ENCODE measurements around the gene TMBIM6.
"Not testable (repeated sequence)": the region's sequence is repeated elsewhere in the genome, so short reads cannot be mapped to it uniquely, and the experiment has no call there.

Gene TMBIM6

DNA sequence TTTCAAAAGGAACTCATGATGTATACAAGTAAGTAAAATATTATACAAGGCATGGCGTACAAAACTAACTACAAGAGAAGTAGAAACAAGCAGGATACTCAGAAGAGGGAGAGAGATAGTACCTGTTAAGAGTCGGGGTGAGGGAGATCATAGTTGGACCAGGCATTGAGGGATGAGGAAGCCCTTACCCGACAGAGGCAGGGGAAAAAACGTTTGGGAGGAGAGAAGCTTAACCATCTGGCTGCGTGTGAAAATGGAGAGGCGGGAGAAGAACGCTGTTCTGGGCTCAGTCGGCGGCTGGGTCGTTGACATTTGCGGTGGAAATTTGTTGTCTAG is 33.6 kb upstream of the TMBIM6 start:
- peak overlapping the region; percentile 35 for H3K4me2 ChIP-seq (ENCODE audit: low read length)
- no peak overlapping the region for H3K4me3 ChIP-seq (ENCODE audit: low read length)
- peaks cover 34% of the 10 kb centered on the region for H3K79me2 ChIP-seq (ENCODE audit: control insufficient read depth, low read length)
- H3F3A ChIP-seq (ENCODE audit: control insufficient read depth, insufficient read depth) = peaks cover 10% of the 10 kb centered on the region
- peaks cover 51% of the 10 kb centered on the region for H3K4me1 ChIP-seq (ENCODE audit: control insufficient read depth, low read length)
- no peak for TF ChIP-seq EZH2phosphoT487 (IDR thresholded peaks at IDR 0.05; ENCODE audit: borderline replicate concordance, low read length)
- TF ChIP-seq, protein P1, sequence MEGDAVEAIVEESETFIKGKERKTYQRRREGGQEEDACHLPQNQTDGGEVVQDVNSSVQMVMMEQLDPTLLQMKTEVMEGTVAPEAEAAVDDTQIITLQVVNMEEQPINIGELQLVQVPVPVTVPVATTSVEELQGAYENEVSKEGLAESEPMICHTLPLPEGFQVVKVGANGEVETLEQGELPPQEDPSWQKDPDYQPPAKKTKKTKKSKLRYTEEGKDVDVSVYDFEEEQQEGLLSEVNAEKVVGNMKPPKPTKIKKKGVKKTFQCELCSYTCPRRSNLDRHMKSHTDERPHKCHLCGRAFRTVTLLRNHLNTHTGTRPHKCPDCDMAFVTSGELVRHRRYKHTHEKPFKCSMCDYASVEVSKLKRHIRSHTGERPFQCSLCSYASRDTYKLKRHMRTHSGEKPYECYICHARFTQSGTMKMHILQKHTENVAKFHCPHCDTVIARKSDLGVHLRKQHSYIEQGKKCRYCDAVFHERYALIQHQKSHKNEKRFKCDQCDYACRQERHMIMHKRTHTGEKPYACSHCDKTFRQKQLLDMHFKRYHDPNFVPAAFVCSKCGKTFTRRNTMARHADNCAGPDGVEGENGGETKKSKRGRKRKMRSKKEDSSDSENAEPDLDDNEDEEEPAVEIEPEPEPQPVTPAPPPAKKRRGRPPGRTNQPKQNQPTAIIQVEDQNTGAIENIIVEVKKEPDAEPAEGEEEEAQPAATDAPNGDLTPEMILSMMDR (IDR thresholded peaks at IDR 0.05; ENCODE audit: low read depth, low read length, poor library complexity, severe bottlenecking) = peak; percentile 40
- no peaks in the 10 kb centered on the region for H3K9me2 ChIP-seq (replicated peaks; ENCODE audit: control insufficient read depth, low read length)
- H4K20me1 ChIP-seq (ENCODE audit: control insufficient read depth, insufficient read depth, low read depth, low read length) = no peaks in the 10 kb centered on the region
- H3K36me3 ChIP-seq (ENCODE audit: control insufficient read depth, low read length) = no peaks in the 10 kb centered on the region
- H3K27me3 ChIP-seq (ENCODE audit: control insufficient read depth, low read length) = peaks cover 7% of the 10 kb centered on the region
- no peaks in the 10 kb centered on the region for H3K9me3 ChIP-seq (ENCODE audit: control insufficient read depth, insufficient read depth, low read length)
- no peak overlapping the region for H3K27ac ChIP-seq (ENCODE audit: low read depth, low read length)

DNA sequence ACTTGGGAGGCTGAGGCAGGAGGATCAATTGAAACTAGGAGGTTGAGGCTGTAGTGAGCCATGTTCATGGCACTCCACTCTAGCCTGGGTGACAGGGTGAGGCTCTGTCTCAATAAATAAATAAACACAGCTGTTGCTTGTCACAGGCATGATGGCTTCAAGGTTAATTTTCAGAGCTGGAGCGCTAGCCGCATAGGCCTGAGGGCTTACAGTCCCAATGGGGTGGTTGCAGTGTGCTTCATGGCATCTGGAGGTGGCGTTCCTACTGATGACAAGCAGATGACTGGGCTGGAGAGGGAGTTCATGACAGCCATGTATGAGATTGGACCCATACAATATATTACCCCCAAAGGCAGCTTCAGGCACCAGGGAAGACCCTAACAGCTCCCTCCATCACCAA is 32.5 kb upstream of the TMBIM6 start:
- H3K9me2 ChIP-seq (replicated peaks; ENCODE audit: control insufficient read depth, low read length) = no peaks in the 10 kb centered on the region
- no peaks in the 10 kb centered on the region for H4K20me1 ChIP-seq (ENCODE audit: control insufficient read depth, insufficient read depth, low read depth, low read length)
- H3K27ac ChIP-seq (ENCODE audit: low read depth, low read length) = no peak overlapping the region
- H3K79me2 ChIP-seq (ENCODE audit: control insufficient read depth, low read length) = peaks cover 23% of the 10 kb centered on the region
- no peak overlapping the region for H3K4me2 ChIP-seq (ENCODE audit: low read length)
- no peaks in the 10 kb centered on the region for H3K36me3 ChIP-seq (ENCODE audit: control insufficient read depth, low read length)
- H3K4me1 ChIP-seq (ENCODE audit: control insufficient read depth, low read length) = peaks cover 40% of the 10 kb centered on the region
- peaks cover 6% of the 10 kb centered on the region for H3F3A ChIP-seq (ENCODE audit: control insufficient read depth, insufficient read depth)
- H3K9me3 ChIP-seq (ENCODE audit: control insufficient read depth, insufficient read depth, low read length) = no peaks in the 10 kb centered on the region
- H3K27me3 ChIP-seq (ENCODE audit: control insufficient read depth, low read length) = peaks cover 7% of the 10 kb centered on the region
- no peak overlapping the region for H3K4me3 ChIP-seq (ENCODE audit: low read length)
- TF ChIP-seq, protein P1 (IDR thresholded peaks at IDR 0.05; ENCODE audit: low read depth, low read length, poor library complexity, severe bottlenecking) = no peak
- TF ChIP-seq EZH2phosphoT487 (IDR thresholded peaks at IDR 0.05; ENCODE audit: borderline replicate concordance, low read length) = no peak

- H3K36me3 ChIP-seq (ENCODE audit: control insufficient read depth, low read length) = not testable (repeated sequence)
Measured at GRCh38 chr12:49713952-49714351, 27.4 kb upstream of the TMBIM6 start.

GRCh38 chr12:49716553-49716952 is 24.8 kb upstream of the TMBIM6 start:
- no peaks in the 10 kb centered on the region for H4K20me1 ChIP-seq (ENCODE audit: control insufficient read depth, insufficient read depth, low read depth, low read length)
- no peaks in the 10 kb centered on the region for H3K9me2 ChIP-seq (replicated peaks; ENCODE audit: control insufficient read depth, low read length)
- H3K4me3 ChIP-seq (ENCODE audit: low read length) = no peak overlapping the region
- 0 out of 2 replicates have a peak overlapping the region, but pooled peaks have one; percentile 18 for H3K4me2 ChIP-seq (ENCODE audit: low read length)
- peaks cover 7% of the 10 kb centered on the region; the same call in 1 of the 2 replicates for H3F3A ChIP-seq (ENCODE audit: control insufficient read depth, insufficient read depth)
- H3K27ac ChIP-seq (ENCODE audit: low read depth, low read length) = no peak overlapping the region
- H3K79me2 ChIP-seq (ENCODE audit: control insufficient read depth, low read length) = no peaks in the 10 kb centered on the region
- peaks cover 8% of the 10 kb centered on the region; the same call in 1 of the 2 replicates for H3K27me3 ChIP-seq (ENCODE audit: control insufficient read depth, low read length)
- H3K4me1 ChIP-seq (ENCODE audit: control insufficient read depth, low read length) = peaks cover 18% of the 10 kb centered on the region
- TF ChIP-seq, protein P1 (IDR thresholded peaks at IDR 0.05; ENCODE audit: low read depth, low read length, poor library complexity, severe bottlenecking) = no peak
- no peak for TF ChIP-seq EZH2phosphoT487 (IDR thresholded peaks at IDR 0.05; ENCODE audit: borderline replicate concordance, low read length)
- H3K36me3 ChIP-seq (ENCODE audit: control insufficient read depth, low read length) = no peaks in the 10 kb centered on the region
- H3K9me3 ChIP-seq (ENCODE audit: control insufficient read depth, insufficient read depth, low read length) = no peaks in the 10 kb centered on the region

More at GRCh38 chr12:49713952-49714351, 27.4 kb upstream of the TMBIM6 start:
- H3K4me3 ChIP-seq (ENCODE audit: low read length); H4K20me1 ChIP-seq (ENCODE audit: control insufficient read depth, insufficient read depth, low read depth, low read length); H3K9me3 ChIP-seq (ENCODE audit: control insufficient read depth, insufficient read depth, low read length); H3K27me3 ChIP-seq (ENCODE audit: control insufficient read depth, low read length); H3K9me2 ChIP-seq (replicated peaks; ENCODE audit: control insufficient read depth, low read length); H3K79me2 ChIP-seq (ENCODE audit: control insufficient read depth, low read length); H3K4me2 ChIP-seq (ENCODE audit: low read length); H3F3A ChIP-seq (ENCODE audit: control insufficient read depth, insufficient read depth); H3K27ac ChIP-seq (ENCODE audit: low read depth, low read length): not testable (repeated sequence)
- H3K4me1 ChIP-seq (ENCODE audit: control insufficient read depth, low read length) = peaks cover 28% of the 10 kb centered on the region

- H3F3A ChIP-seq (ENCODE audit: control insufficient read depth, insufficient read depth); H3K4me3 ChIP-seq (ENCODE audit: low read length); H3K27me3 ChIP-seq (ENCODE audit: control insufficient read depth, low read length); H3K36me3 ChIP-seq (ENCODE audit: control insufficient read depth, low read length); H3K79me2 ChIP-seq (ENCODE audit: control insufficient read depth, low read length); H3K9me2 ChIP-seq (replicated peaks; ENCODE audit: control insufficient read depth, low read length); H3K27ac ChIP-seq (ENCODE audit: low read depth, low read length); H4K20me1 ChIP-seq (ENCODE audit: control insufficient read depth, insufficient read depth, low read depth, low read length); H3K9me3 ChIP-seq (ENCODE audit: control insufficient read depth, insufficient read depth, low read length); H3K4me2 ChIP-seq (ENCODE audit: low read length): not testable (repeated sequence)
- peaks cover 18% of the 10 kb centered on the region for H3K4me1 ChIP-seq (ENCODE audit: control insufficient read depth, low read length)
Measured at GRCh38 chr12:49717800-49718199, 23.6 kb upstream of the TMBIM6 start.
